ENCODE data around the gene AJM1.
"Not testable (repeated sequence)": the region's sequence is repeated elsewhere in the genome, so short reads cannot be mapped to it uniquely, and the experiment has no call there.

Gene AJM1

DNA sequence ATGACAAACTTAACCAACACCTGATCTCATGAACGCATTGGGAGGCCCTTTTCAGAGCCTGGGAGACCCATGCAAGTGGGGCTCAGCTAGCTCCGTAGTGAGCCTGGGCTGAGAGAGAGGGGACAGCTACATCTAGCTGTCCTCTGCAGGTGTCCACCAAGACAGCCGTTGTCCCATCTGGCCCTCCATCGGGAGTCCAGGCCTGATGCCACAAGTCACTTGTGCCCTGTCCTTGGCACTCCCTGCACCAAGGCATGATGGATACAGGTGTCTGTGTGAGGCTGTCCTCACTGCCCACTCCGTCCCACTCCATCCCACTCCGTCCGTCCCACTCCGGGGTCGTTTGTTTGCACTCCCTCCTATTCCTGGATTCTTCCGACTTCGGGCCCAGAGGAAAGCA is 26.4 kb downstream of the AJM1 start:
- H3K9me3 ChIP-seq, result peaks cover 10% of the 10 kb centered on the region
- no peak overlapping the region for H3K4me3 ChIP-seq (ENCODE audit: low read depth, low read length)
- TF ChIP-seq, protein P1, sequence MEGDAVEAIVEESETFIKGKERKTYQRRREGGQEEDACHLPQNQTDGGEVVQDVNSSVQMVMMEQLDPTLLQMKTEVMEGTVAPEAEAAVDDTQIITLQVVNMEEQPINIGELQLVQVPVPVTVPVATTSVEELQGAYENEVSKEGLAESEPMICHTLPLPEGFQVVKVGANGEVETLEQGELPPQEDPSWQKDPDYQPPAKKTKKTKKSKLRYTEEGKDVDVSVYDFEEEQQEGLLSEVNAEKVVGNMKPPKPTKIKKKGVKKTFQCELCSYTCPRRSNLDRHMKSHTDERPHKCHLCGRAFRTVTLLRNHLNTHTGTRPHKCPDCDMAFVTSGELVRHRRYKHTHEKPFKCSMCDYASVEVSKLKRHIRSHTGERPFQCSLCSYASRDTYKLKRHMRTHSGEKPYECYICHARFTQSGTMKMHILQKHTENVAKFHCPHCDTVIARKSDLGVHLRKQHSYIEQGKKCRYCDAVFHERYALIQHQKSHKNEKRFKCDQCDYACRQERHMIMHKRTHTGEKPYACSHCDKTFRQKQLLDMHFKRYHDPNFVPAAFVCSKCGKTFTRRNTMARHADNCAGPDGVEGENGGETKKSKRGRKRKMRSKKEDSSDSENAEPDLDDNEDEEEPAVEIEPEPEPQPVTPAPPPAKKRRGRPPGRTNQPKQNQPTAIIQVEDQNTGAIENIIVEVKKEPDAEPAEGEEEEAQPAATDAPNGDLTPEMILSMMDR (IDR thresholded peaks at IDR 0.05; ENCODE audit: low read depth, low read length), result no peak
- DNase-seq, result no peak
- H3K36me3 ChIP-seq, result peaks cover 12% of the 10 kb centered on the region
- no peaks in the 10 kb centered on the region for H3K4me1 ChIP-seq
- H3K27me3 ChIP-seq, result no peaks in the 10 kb centered on the region

DNA sequence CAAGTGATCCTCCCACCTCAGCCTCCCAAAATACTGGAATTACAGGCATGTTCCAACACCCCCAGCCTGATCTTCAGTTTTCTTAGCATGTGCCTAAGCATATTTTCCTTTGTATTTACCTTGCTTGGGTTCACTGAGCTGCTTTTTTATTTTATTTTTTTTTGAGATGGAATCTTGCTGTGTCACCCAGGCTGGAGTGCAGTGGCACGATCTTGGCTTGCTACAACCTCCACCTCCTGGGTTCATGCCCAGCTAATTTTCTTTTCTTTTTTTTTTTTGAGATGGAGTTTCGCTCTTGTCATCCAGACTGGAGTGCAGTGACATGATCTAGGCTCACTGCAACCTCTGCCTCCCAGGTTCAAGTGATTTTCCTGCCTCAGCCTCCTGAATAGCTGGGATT is 27.3 kb downstream of the AJM1 start:
- DNase-seq; H3K36me3 ChIP-seq; H3K27me3 ChIP-seq; H3K4me1 ChIP-seq; H3K4me3 ChIP-seq (ENCODE audit: low read depth, low read length): not testable (repeated sequence)
- H3K9me3 ChIP-seq, result peaks cover 10% of the 10 kb centered on the region

DNA sequence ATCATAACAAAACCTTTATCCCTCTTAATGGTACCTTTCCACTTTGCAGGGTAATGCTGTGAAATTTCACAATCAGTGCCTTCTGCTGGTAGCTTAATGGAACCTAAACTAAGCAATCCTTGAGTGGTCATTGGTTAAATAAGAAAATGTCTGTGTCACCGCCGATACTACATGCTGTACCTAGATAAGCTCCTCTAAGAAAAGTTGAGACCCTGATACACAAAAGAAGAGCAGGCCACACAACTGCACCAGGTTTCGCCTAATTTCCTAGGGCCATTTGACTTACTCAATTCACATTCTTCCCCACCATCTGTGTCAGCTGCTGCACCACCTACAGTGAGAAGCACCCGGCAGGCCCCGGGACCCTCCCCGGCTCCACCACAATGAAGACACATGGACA is 32.9 kb downstream of the AJM1 start:
- Histone ChIP-seq H3K9me3 (peaks cover 7% of the 10 kb centered on the region), H3K4me1 (no peaks in the 10 kb centered on the region), H3K36me3 (no peaks in the 10 kb centered on the region), H3K27me3 (no peaks in the 10 kb centered on the region), H3K4me3 (ENCODE audit: low read depth, low read length) (no peak overlapping the region)
- TF ChIP-seq, protein P1 (IDR thresholded peaks at IDR 0.05; ENCODE audit: low read depth, low read length), result no peak
- no peak for DNase-seq

DNA sequence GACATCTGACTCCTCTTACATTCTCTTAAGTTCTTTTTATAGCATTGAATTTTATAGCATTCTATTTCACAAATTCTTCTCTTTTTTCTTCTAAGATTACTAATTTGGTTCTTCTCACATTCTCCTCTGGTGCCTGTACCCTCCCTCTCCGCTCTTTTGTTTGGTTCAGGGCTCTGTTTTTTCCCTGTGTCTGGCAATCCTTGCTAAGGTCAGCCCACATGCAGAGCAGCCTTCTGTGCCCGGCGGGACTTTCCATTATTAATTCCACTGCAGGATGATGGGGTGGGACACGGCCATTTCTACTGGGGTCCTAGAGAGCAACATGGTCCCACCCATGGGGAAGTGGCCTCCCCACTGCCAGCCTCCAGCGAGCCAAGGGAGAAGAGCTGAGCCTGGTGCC is 34.2 kb downstream of the AJM1 start:
- TF ChIP-seq, protein P1 (IDR thresholded peaks at IDR 0.05; ENCODE audit: low read depth, low read length), result no peak
- no peaks in the 10 kb centered on the region for H3K27me3 ChIP-seq
- no peaks in the 10 kb centered on the region for H3K36me3 ChIP-seq
- no peak overlapping the region for H3K4me3 ChIP-seq (ENCODE audit: low read depth, low read length)
- H3K4me1 ChIP-seq, result no peaks in the 10 kb centered on the region
- H3K9me3 ChIP-seq, result no peaks in the 10 kb centered on the region; the same call in 1 of the 2 replicates
- no peak for DNase-seq

DNA sequence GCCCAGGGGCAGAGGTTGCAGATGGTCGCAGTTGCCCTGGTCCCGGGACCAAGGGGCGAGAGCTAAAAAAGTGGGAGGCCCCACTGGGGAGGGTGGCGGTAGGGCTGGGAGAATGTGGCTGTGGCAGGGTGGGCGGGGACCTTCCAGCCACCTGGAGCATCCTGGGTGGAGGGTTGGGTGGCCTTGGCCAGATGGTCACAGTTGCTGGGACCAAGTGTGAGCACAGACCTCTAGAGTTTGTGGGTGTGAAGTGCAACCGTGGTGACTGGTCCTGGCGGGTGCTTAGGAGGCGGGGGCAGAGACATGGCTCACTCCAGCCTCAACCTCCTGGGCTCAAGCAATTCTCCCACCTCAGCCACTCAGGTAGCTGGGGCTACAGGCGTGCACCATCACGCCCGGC is 38.4 kb downstream of the AJM1 start:
- no peaks in the 10 kb centered on the region for H3K4me1 ChIP-seq
- TF ChIP-seq, protein P1 (IDR thresholded peaks at IDR 0.05; ENCODE audit: low read depth, low read length), result no peak
- no peak for DNase-seq
- H3K36me3 ChIP-seq, result no peaks in the 10 kb centered on the region
- no peaks in the 10 kb centered on the region; the same call in none of the 2 replicates for H3K9me3 ChIP-seq
- no peaks in the 10 kb centered on the region for H3K27me3 ChIP-seq
- H3K4me3 ChIP-seq (ENCODE audit: low read depth, low read length), result no peak overlapping the region

DNA sequence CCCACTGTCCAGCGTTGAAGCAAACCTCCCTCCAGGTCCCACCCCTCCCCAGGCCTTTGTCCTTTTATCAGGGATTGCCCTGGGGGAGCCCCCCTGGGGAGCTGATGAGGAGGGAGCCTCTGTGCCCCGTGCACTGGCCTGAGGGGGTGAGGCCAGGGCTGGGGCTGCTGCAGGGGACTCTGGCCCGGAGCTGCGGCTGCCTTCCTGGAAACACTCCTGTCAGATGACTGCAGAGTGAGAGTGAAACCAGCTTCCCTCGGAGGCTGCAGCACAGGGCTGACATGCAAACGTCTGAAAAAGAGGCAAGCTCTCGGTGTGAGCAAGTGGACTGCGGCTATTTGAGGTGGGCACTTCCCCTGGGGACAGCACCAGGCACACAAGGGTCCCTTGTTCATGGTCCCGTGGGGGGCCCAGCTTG is 39.4 kb downstream of the AJM1 start:
- no peak overlapping the region for H3K4me3 ChIP-seq (ENCODE audit: low read depth, low read length)
- no peak for DNase-seq
- H3K9me3 ChIP-seq, result no peaks in the 10 kb centered on the region; the same call in 1 of the 2 replicates
- TF ChIP-seq, protein P1 (IDR thresholded peaks at IDR 0.05; ENCODE audit: low read depth, low read length), result no peak
- no peaks in the 10 kb centered on the region for H3K27me3 ChIP-seq
- H3K4me1 ChIP-seq, result no peaks in the 10 kb centered on the region
- H3K36me3 ChIP-seq, result no peaks in the 10 kb centered on the region
